GM23338 (cell line): Measurements from ENCODE around the gene SLC35F6. TPM values are rescaled to one million over a fixed set of nuclear protein-coding genes. Genes with fewer than 3 reads are reported as not detected.

Source experiments
- polyA plus RNA-seq: library from polyadenylated mRNA; unstranded; fragments of >200 nt; fragmentation: Nextera tagmentation; extraction: Ambion mirVana; gene quantifications from 2 replicates; pipeline ENCODE4 v1.2.1, GENCODE V29; 2016
- total RNA-seq: library from RNA; depleted of rRNA; stranded (reverse); fragments of >200 nt; shearing (Covaris generic); gene quantifications from 2 replicates; pipeline ENCODE4 v1.2.3, GENCODE V29; 2014; rRNA removed

SLC35F6 gene
- total and polyA plus RNA-seq, 2 experiments from 2014 or later = 6.0 to 15.0 TPM

Other genes with a start within 250 kb of the SLC35F6 start
- gene CIB4, start 122.9 kb upstream of the SLC35F6 start, total RNA-seq = not detected in 2 replicates
- gene CIB4, start 122.9 kb upstream of the SLC35F6 start, polyA plus RNA-seq = not detected in 2 replicates
- gene KCNK3, start 71.6 kb upstream of the SLC35F6 start, total RNA-seq = 0.19 TPM in 1 of 2 replicates, not detected in the other
- gene KCNK3, start 71.6 kb upstream of the SLC35F6 start, polyA plus RNA-seq = not detected in 2 replicates
- 13.0 and 16.8 TPM in 2 replicates for gene CENPA, start 21.8 kb downstream of the SLC35F6 start, total RNA-seq
- gene CENPA, start 21.8 kb downstream of the SLC35F6 start, polyA plus RNA-seq = 24.2 and 26.3 TPM in 2 replicates
- 8.1 and 10.3 TPM in 2 replicates for gene DPYSL5, start 83.8 kb downstream of the SLC35F6 start, total RNA-seq
- gene DPYSL5, start 83.8 kb downstream of the SLC35F6 start, polyA plus RNA-seq = 2.6 and 3.1 TPM in 2 replicates
- 3.7 and 4.5 TPM in 2 replicates for gene MAPRE3, start 206.4 kb downstream of the SLC35F6 start, total RNA-seq
- 3.3 and 3.5 TPM in 2 replicates for gene MAPRE3, start 206.4 kb downstream of the SLC35F6 start, polyA plus RNA-seq